Raji (cell line): ENCODE data around the gene NBAS.

Experiments
- POLR2A ChIP-seq: IDR thresholded peaks from 2 replicates; pipeline ENCODE4 v1.6.1; 2011; ENCODE audit warnings: low read depth, low read length, control low read depth; ENCODE audit not compliant: insufficient read depth

Gene NBAS

GRCh38 chr2:15485949-15486348 lies 75.2 kb downstream of the NBAS start:
- TF ChIP-seq POLR2A = no peak

GRCh38 chr2:15481000-15481399 lies 80.1 kb downstream of the NBAS start:
- TF ChIP-seq POLR2A = no peak

- TF ChIP-seq POLR2A = no peak
Measured at GRCh38 chr2:15480552-15480951, 80.6 kb downstream of the NBAS start.

- TF ChIP-seq POLR2A = no peak
Measured at GRCh38 chr2:15472876-15473275, 88.3 kb downstream of the NBAS start.

- no peak for TF ChIP-seq POLR2A
Measured at GRCh38 chr2:15472133-15472532, 89.0 kb downstream of the NBAS start.

DNA sequence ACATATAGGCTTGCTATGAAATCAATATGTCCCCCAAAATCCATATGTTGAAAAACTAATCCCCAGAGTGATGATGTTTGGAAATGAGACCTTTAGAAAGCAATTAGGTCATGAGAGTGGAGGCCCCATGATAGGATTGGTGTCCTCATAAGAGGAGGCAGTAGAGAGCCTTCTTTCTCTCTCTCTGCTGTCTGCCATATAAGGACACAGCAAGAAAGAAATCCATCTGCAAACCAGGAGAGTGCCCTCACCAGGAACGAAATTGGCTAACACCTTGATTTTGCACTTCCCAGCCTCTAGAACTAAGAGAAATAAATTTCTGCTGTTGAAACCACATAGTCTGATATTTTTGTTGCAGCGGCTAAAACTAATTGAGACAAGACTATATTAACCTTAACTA lies 89.5 kb downstream of the NBAS start:
- TF ChIP-seq POLR2A = no peak

GRCh38 chr2:15460112-15460620 lies 101.0 kb downstream of the NBAS start:
- no peak for TF ChIP-seq POLR2A

DNA sequence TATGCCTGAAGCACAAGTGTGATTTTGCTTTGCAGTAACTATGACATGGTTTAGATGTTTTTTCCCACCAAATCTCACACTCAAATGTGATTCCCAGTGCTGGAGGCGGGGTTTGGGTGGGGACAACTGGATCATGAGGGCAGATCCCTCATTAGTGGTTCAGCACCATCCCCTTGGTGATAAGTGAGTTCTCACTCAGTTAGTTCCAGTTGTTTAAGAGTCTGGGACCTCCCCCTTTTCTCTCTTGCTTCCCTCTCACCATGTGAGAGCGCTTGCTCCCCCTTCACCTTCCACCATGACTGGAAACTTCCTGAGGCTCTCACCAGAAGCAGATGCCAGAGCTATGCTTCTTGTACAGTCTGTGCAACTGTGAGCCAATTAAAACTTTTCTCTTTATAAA lies 102.9 kb downstream of the NBAS start:
- TF ChIP-seq POLR2A = no peak

- no peak for TF ChIP-seq POLR2A
Measured at GRCh38 chr2:15457868-15458267, 103.3 kb downstream of the NBAS start.

- no peak for TF ChIP-seq POLR2A
Measured at GRCh38 chr2:15456352-15456751, 104.8 kb downstream of the NBAS start.

DNA sequence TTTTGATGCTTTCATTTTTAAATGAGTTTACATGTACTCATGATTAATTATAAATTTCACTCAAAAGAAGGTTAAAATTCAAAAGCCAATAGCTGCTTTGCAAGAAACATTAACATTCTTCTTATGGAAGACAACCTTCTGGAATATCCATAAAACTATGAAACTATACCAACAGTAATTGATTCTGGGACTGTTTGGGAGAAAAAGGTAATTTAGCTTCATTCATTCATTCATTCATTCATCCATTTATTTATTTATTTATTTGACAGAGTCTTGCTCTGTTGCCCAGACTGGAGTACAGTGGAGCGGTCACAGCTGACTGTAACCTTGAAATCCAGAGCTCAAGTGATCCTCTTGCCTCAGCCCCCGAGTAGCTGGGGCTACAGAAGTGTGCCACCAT lies 110.3 kb downstream of the NBAS start:
- no peak for TF ChIP-seq POLR2A

- no peak for TF ChIP-seq POLR2A
Measured at GRCh38 chr2:15449556-15450236, 111.4 kb downstream of the NBAS start.

DNA sequence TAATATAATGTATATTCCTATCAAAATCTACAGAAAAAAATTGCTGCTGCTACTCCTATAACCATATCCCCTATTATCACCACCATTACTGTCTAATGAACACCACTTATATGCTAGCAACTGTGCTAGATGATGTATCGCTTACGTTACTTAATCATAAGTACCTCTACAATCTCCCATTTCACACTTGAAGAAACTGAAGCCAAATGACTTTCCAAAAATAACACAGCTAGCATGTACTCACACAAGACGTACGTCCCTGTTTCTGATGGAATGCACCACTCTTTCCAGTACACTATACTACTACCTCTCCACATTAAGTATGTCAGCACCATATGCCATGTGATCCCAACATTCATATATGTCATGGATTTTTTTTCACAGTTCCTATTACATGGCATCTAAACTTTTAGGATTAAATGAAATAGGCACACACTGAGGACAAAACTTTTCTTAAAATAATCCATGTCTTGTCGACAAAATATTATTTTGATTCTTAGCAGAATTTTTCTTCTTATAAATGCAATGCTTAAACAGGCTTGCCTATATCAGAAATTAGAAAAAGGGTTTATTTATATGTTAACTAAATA lies 112.8 kb downstream of the NBAS start:
- no peak for TF ChIP-seq POLR2A

DNA sequence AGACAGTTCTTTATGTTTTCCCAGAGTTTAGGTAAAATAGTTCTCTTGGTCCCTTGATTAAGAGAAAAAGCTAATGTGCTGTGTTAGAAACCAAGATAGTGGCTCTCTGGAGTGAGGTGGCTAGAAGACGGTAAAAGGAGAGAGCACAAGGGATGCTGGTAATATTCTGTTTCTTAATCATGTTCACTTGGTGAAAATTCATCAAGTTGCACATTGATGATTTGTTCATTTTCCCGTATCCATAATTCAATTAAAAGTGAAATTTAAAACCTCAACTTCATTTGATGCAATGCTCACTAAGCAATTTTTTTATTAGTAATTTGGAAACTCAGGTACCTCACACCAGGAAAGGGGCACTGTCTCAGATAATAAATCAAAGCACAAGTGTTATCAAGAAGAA lies 113.8 kb downstream of the NBAS start:
- TF ChIP-seq POLR2A = no peak

- TF ChIP-seq POLR2A = no peak
Measured at GRCh38 chr2:15446961-15447360, 114.2 kb downstream of the NBAS start.

DNA sequence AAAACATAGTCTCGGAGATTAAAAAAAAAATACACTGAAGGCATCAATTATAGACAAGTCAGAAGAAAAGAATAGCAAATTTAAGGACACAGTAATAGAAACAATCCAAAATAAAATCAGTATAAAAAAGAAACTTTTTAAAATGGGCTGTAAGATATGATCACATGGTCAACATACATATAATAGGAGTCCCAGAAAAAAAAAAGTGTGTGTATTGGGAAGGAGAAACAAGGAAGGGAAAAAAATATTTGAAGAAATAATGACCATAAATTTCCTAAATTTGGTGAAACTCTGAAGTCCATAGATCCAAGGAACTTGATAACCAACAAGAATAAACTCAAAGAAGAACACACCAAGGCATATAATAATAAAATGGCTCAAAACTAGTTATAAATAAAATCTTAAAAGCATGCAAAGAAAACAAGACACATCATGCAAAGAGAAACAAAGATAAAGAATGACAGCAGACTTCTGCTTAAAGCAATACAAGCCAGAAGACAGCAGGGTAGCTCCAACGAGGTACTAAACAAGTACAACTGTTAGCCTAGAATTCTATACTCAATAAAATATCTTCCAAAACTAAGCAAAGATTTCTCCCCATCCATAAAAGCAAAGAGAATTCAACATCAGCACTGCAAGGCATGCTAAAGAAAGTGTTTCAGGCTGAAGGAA lies 115.1 kb downstream of the NBAS start:
- TF ChIP-seq POLR2A = no peak
